Measurements from ENCODE around the gene ZNF397. TPM values are rescaled to one million over a fixed set of nuclear protein-coding genes. Genes with fewer than 3 reads are reported as not detected.

The ZNF397 gene
- total RNA-seq, 1 experiment from 2014 or later: 23.8 TPM

GRCh38 chr18:35192415-35192814 lies 48.4 kb upstream of the ZNF397 start:
- no peak overlapping the region for H3K4me2 ChIP-seq (ENCODE audit: low read length)
- intact Hi-C loops (cut with micrococcal nuclease): no loop called here
- H3K9me3 ChIP-seq (ENCODE audit: control insufficient read depth in 1 of 2, insufficient read depth in 1 of 2, low read depth in 1 of 2, low read length in 2 of 2): no peaks in the 10 kb centered on the region
- ChIA-PET CTCF (no interaction called here), POLR2A (no interaction called here), RAD21 (ENCODE audit: low non-redundant PET in 1 of 2, low total read pairs in 2 of 2, uncharacterized antibody in 2 of 2, unreplicated experiment in 2 of 2) (no interaction called here)
- H3K4me1 ChIP-seq (ENCODE audit: control insufficient read depth in 1 of 2, insufficient read depth in 2 of 2, low read length in 2 of 2): no peaks in the 10 kb centered on the region
- H3K27me3 ChIP-seq (ENCODE audit: insufficient read depth, low read length): no peaks in the 10 kb centered on the region
- H3K79me2 ChIP-seq (ENCODE audit: insufficient read depth, low read length): no peaks in the 10 kb centered on the region
- no peak overlapping the region for H3K4me3 ChIP-seq (replicated peaks in 1 of 2; ENCODE audit: low read depth in 1 of 2, low read length in 2 of 2)
- no peaks in the 10 kb centered on the region for H3K9me2 ChIP-seq (ENCODE audit: insufficient read depth)
- H3K36me3 ChIP-seq (ENCODE audit: control insufficient read depth in 1 of 2, insufficient read depth in 2 of 2, low read length in 2 of 2): no peaks in the 10 kb centered on the region
- no peaks in the 10 kb centered on the region for H4K20me1 ChIP-seq (ENCODE audit: insufficient read depth)
- no peak for TF ChIP-seq POLR2AphosphoS5 (IDR thresholded peaks at IDR 0.05; ENCODE audit: low read depth, low read length)
- TF ChIP-seq ATF3 (IDR thresholded peaks at IDR 0.05): no peak
- TF ChIP-seq POLR2A (IDR thresholded peaks at IDR 0.05; ENCODE audit: borderline replicate concordance, extremely low read depth, insufficient read depth, insufficient read length): no peak
- TF ChIP-seq EZH2 (IDR thresholded peaks at IDR 0.05): no peak
- no peak for TF ChIP-seq RAD21 (IDR thresholded peaks at IDR 0.05; ENCODE audit: low read depth)
- H3K9ac ChIP-seq (ENCODE audit: low read length): no peak overlapping the region
- ATAC-seq: no peak
- no TSS peak for BruUV-seq (replicated peaks)
- DNase-seq (ENCODE audit: low read depth, low spot score): no peak
- H2AFZ ChIP-seq (ENCODE audit: low read depth, low read length, poor library complexity, severe bottlenecking): no peak overlapping the region
- H3K27ac ChIP-seq (ENCODE audit: low read depth, low read length): no peak overlapping the region

- Histone ChIP-seq H4K20me1 (ENCODE audit: insufficient read depth) (no peaks in the 10 kb centered on the region), H3K27ac (ENCODE audit: low read depth, low read length) (no peak overlapping the region), H3K79me2 (ENCODE audit: insufficient read depth, low read length) (no peaks in the 10 kb centered on the region), H3K9ac (ENCODE audit: low read length) (no peak overlapping the region), H3K4me2 (ENCODE audit: low read length) (no peak overlapping the region), H3K4me3 (replicated peaks in 1 of 2; ENCODE audit: low read depth in 1 of 2, low read length in 2 of 2) (no peak overlapping the region), H3K27me3 (ENCODE audit: insufficient read depth, low read length) (no peaks in the 10 kb centered on the region), H3K4me1 (ENCODE audit: control insufficient read depth in 1 of 2, insufficient read depth in 2 of 2, low read length in 2 of 2) (no peaks in the 10 kb centered on the region), H3K9me2 (ENCODE audit: insufficient read depth) (no peaks in the 10 kb centered on the region), H3K9me3 (ENCODE audit: control insufficient read depth in 1 of 2, insufficient read depth in 1 of 2, low read depth in 1 of 2, low read length in 2 of 2) (no peaks in the 10 kb centered on the region), H2AFZ (ENCODE audit: low read depth, low read length, poor library complexity, severe bottlenecking) (no peak overlapping the region), H3K36me3 (ENCODE audit: control insufficient read depth in 1 of 2, insufficient read depth in 2 of 2, low read length in 2 of 2) (no peaks in the 10 kb centered on the region)
- CTCF ChIA-PET: no interaction called here
- POLR2A ChIA-PET: no interaction called here
- intact Hi-C loops (cut with micrococcal nuclease): no loop called here
- no peak for ATAC-seq
- RAD21 ChIA-PET (ENCODE audit: low non-redundant PET in 1 of 2, low total read pairs in 2 of 2, uncharacterized antibody in 2 of 2, unreplicated experiment in 2 of 2): no interaction called here
- no TSS peak for BruUV-seq (replicated peaks)
- no peak for DNase-seq (ENCODE audit: low read depth, low spot score)
- no peak for TF ChIP-seq SP1 (IDR thresholded peaks at IDR 0.05; ENCODE audit: low read depth)
- TF ChIP-seq, protein P1, sequence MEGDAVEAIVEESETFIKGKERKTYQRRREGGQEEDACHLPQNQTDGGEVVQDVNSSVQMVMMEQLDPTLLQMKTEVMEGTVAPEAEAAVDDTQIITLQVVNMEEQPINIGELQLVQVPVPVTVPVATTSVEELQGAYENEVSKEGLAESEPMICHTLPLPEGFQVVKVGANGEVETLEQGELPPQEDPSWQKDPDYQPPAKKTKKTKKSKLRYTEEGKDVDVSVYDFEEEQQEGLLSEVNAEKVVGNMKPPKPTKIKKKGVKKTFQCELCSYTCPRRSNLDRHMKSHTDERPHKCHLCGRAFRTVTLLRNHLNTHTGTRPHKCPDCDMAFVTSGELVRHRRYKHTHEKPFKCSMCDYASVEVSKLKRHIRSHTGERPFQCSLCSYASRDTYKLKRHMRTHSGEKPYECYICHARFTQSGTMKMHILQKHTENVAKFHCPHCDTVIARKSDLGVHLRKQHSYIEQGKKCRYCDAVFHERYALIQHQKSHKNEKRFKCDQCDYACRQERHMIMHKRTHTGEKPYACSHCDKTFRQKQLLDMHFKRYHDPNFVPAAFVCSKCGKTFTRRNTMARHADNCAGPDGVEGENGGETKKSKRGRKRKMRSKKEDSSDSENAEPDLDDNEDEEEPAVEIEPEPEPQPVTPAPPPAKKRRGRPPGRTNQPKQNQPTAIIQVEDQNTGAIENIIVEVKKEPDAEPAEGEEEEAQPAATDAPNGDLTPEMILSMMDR (IDR thresholded peaks at IDR 0.05 in 2 of 3, conservative IDR thresholded peaks at IDR 0.05 in 1 of 3; ENCODE audit: borderline replicate concordance in 1 of 3, insufficient read depth in 1 of 3, low read depth in 2 of 3, low read length in 2 of 3): no peak
- no peak for TF ChIP-seq ZFX (IDR thresholded peaks at IDR 0.05)
Measured at GRCh38 chr18:35193316-35193715, 47.5 kb upstream of the ZNF397 start.
